K562 (cell line): ENCODE measurements around the gene KRT36.

Experiments
- OTX1 ChIP-seq: fragments of 450-650 bp; formaldehyde crosslinking; IDR thresholded peaks from 2 replicates; pipeline ENCODE4 v1.4.0; 2022; ENCODE audit warnings: mild to moderate bottlenecking
- POLR2A ChIP-seq: fragments of 450-650 bp; conservative IDR thresholded peaks from 2 replicates; pipeline ENCODE4 v1.6.1; 2016
- POLR2AphosphoS5 ChIP-seq: IDR thresholded peaks from 2 replicates; pipeline ENCODE4 v1.6.1; 2011; ENCODE audit warnings: mild to moderate bottlenecking, low read depth, low read length, moderate library complexity; ENCODE audit not compliant: control insufficient read depth, insufficient read depth
- TRIM25 ChIP-seq: fragments of 450-650 bp; IDR thresholded peaks from 2 replicates; pipeline ENCODE4 v1.7.0; 2016; ENCODE audit warnings: borderline replicate concordance
- YY1 ChIP-seq, 3 experiments: IDR thresholded peaks; 2 replicates each; pipeline ENCODE4 v1.6.1; 2011; ENCODE audit warnings: low read length in 2 of 3, mild to moderate bottlenecking in 2 of 3, moderate library complexity in 2 of 3, borderline replicate concordance in 1 of 3, control low read depth in 1 of 3, low read depth in 1 of 3; ENCODE audit not compliant: insufficient read depth in 3 of 3, insufficient replicate concordance in 2 of 3, control insufficient read depth in 1 of 3, insufficient read length in 1 of 3; ENCODE audit errors: extremely low read depth in 1 of 3

GRCh38 chr17:41439375-41439774 lies 50.3 kb downstream of the KRT36 start:
- TF ChIP-seq POLR2A (no peak), POLR2AphosphoS5 (no peak), OTX1 (no peak), TRIM25 (no peak), YY1 (IDR thresholded peaks at IDR 0.05; ENCODE audit: borderline replicate concordance in 1 of 3, control insufficient read depth in 1 of 3, extremely low read depth in 1 of 3, insufficient read depth in 3 of 3, insufficient read length in 1 of 3, insufficient replicate concordance in 2 of 3, low read depth in 1 of 3, low read length in 2 of 3) (no peak)
